ENCODE measurements around the gene COL11A1. TPM values are rescaled to one million over a fixed set of nuclear protein-coding genes. Genes with fewer than 3 reads are reported as not detected.

The COL11A1 gene
- total and polyA plus RNA-seq, 9 of the 15 experiments (the other 6 are each of a cell fraction or from before 2014, with no cell fraction given) = 0.07 TPM; not detected in 8

- no TSS peak for BruUV-seq (replicated peaks)
- Histone ChIP-seq H3K4me1 (replicated peaks in 1 of 2; ENCODE audit: control insufficient read depth in 2 of 2, insufficient read depth in 2 of 2, low read length in 2 of 2) (no peaks in the 10 kb centered on the region), H4K20me1 (replicated peaks; ENCODE audit: control insufficient read depth, insufficient read depth, low read length) (no peaks in the 10 kb centered on the region), H3K79me2 (ENCODE audit: control insufficient read depth, insufficient read depth, low read length) (no peaks in the 10 kb centered on the region), H2AFZ (ENCODE audit: low read depth, low read length) (no peak overlapping the region), H3K9me1 (ENCODE audit: control insufficient read depth, insufficient read depth, low read length) (no peaks in the 10 kb centered on the region), H3K4me2 (ENCODE audit: insufficient read depth, low read length) (no peak overlapping the region), H3K36me3 (ENCODE audit: control insufficient read depth, insufficient read depth, low read length) (no peaks in the 10 kb centered on the region), H3K4me3 (no peak overlapping the region), H3K27ac (ENCODE audit: extremely low read depth, low read depth, low read length) (no peak overlapping the region), H3K9ac (ENCODE audit: insufficient read depth in 1 of 2, low read depth in 2 of 2, low read length in 2 of 2) (no peak overlapping the region), H3K27me3 (ENCODE audit: control insufficient read depth in 2 of 2, insufficient read depth in 2 of 2, low read length in 2 of 2) (no peaks in the 10 kb centered on the region), H3K9me3 (replicated peaks; ENCODE audit: control insufficient read depth, insufficient read depth, low read depth, low read length) (no peaks in the 10 kb centered on the region; the same call in 1 of the 2 replicates)
- intact Hi-C loops (cut with micrococcal nuclease) (no loop called here), in situ Hi-C loops (cut with MboI) (no loop called here)
- POLR2A ChIA-PET = no interaction called here
- DNase-seq (ENCODE audit: extremely low read depth in 1 of 4, low spot score in 3 of 4) = no peak
- no peak for FAIRE-seq
- WGBS (ENCODE audit: insufficient coverage, low coverage, missing lambda C conversion rate) = 6% methylated on average over 3 of the region's 3 CpGs
- CTCF ChIA-PET (ENCODE audit: low intra/inter-chr PET ratio) = no interaction called here
- ATAC-seq = no peak
- TF ChIP-seq RERE (CRISPR knock-in tag; IDR thresholded peaks at IDR 0.05; ENCODE audit: borderline replicate concordance) (no peak), BCL6 (CRISPR knock-in tag; IDR thresholded peaks at IDR 0.05) (no peak), TEAD2 (tag; IDR thresholded peaks at IDR 0.05) (no peak), GATAD2B (IDR thresholded peaks at IDR 0.05; ENCODE audit: borderline replicate concordance) (no peak), MTA1 (IDR thresholded peaks at IDR 0.05; ENCODE audit: borderline replicate concordance) (no peak), NONO (IDR thresholded peaks at IDR 0.05; ENCODE audit: low read depth in 2 of 2, low read length in 1 of 2) (no peak), MXD1 (CRISPR knock-in tag; IDR thresholded peaks at IDR 0.05; ENCODE audit: borderline replicate concordance, poor library complexity, severe bottlenecking) (no peak), PREB (CRISPR knock-in tag; IDR thresholded peaks at IDR 0.05) (no peak), DPF2 (IDR thresholded peaks at IDR 0.05) (no peak), XRCC4 (IDR thresholded peaks at IDR 0.05; ENCODE audit: extremely low read depth, insufficient read depth, insufficient read length) (no peak), EGR1 (conservative IDR thresholded peaks at IDR 0.05) (no peak), MCM2 (IDR thresholded peaks at IDR 0.05; ENCODE audit: low read depth) (no peak), ZNF444 (CRISPR knock-in tag; IDR thresholded peaks at IDR 0.05) (no peak), ZNF274 (IDR thresholded peaks at IDR 0.05; ENCODE audit: borderline replicate concordance, low read depth, low read length) (no peak), FOXJ2 (tag; IDR thresholded peaks at IDR 0.05) (no peak), CBX8 (IDR thresholded peaks at IDR 0.05; ENCODE audit: borderline replicate concordance, extremely low read depth, low read depth, low read length, poor library complexity, severe bottlenecking) (no peak), ZNF830 (CRISPR knock-in tag; IDR thresholded peaks at IDR 0.05) (no peak), MTA3 (IDR thresholded peaks at IDR 0.05; ENCODE audit: borderline replicate concordance) (no peak)
These were observed 247.1 kb downstream of the COL11A1 start for GRCh38 chr1:102861247-102861646.
